Measurements from ENCODE around the gene AP3B1. TPM values are rescaled to one million over a fixed set of nuclear protein-coding genes. Genes with fewer than 3 reads are reported as not detected.

AP3B1 gene
- total RNA-seq, 6 experiments from 2014 or later = 11.4 to 17.9 (median 12.9) TPM

- WGBS (ENCODE audit: insufficient coverage, low coverage, low lambda C conversion rate, missing lambda C conversion rate) = 93% methylated on average over 1 of the region's 1 CpG
- H3K36me3 ChIP-seq = peaks cover 0 to 2% (median 0%) of the 10 kb centered on the region in 4 donors
- intact Hi-C loops (cut with DNase I) = no loop called here
- ATAC-seq (no peak), DNase-seq (no peak)
- TF ChIP-seq POLR2A (IDR thresholded peaks at IDR 0.05) = no peak
- TF ChIP-seq CTCF (IDR thresholded peaks at IDR 0.05) = no peak
- H3K27ac ChIP-seq = no peak overlapping the region
- peaks cover 0 to 4% (median 0%) of the 10 kb centered on the region in 4 donors for H3K4me1 ChIP-seq
- no peaks in the 10 kb centered on the region for H3K27me3 ChIP-seq
- H3K9me3 ChIP-seq = no peaks in the 10 kb centered on the region
- no peak overlapping the region for H3K4me3 ChIP-seq
Observed at GRCh38 chr5:78126536-78126935, 168.0 kb downstream of the AP3B1 start.

- Histone ChIP-seq H3K27ac (no peak overlapping the region), H3K9me3 (no peaks in the 10 kb centered on the region), H3K27me3 (no peaks in the 10 kb centered on the region), H3K4me3 (no peak overlapping the region), H3K36me3 (peaks cover 0 to 6% (median 0%) of the 10 kb centered on the region in 4 donors), H3K4me1 (no peaks in the 10 kb centered on the region)
- 100% methylated on average over 1 of the region's 1 CpG for WGBS (ENCODE audit: insufficient coverage, low coverage, low lambda C conversion rate, missing lambda C conversion rate)
- intact Hi-C loops (cut with DNase I) = no loop called here
- no peak for TF ChIP-seq POLR2A (IDR thresholded peaks at IDR 0.05)
- no peak for TF ChIP-seq CTCF (IDR thresholded peaks at IDR 0.05)
- no peak for DNase-seq
- ATAC-seq = peak in 1 of 4 donors; percentile 52
Observed at GRCh38 chr5:78116167-78116566, 178.3 kb downstream of the AP3B1 start.

GRCh38 chr5:78113689-78114264 lies 180.7 kb downstream of the AP3B1 start:
- 72% methylated on average over 5 of the region's 5 CpGs for WGBS (ENCODE audit: insufficient coverage, low coverage, low lambda C conversion rate, missing lambda C conversion rate)
- intact Hi-C loops (cut with DNase I) = no loop called here
- Histone ChIP-seq H3K9me3 (no peaks in the 10 kb centered on the region), H3K27me3 (no peaks in the 10 kb centered on the region), H3K36me3 (peaks cover 0 to 6% (median 0%) of the 10 kb centered on the region in 4 donors), H3K27ac (no peak overlapping the region), H3K4me3 (no peak overlapping the region), H3K4me1 (no peaks in the 10 kb centered on the region)
- TF ChIP-seq POLR2A (IDR thresholded peaks at IDR 0.05) (no peak), CTCF (IDR thresholded peaks at IDR 0.05) (no peak)
- DNase-seq (no peak), ATAC-seq (peak in 2 of 4 donors; percentile 25 to 45)

GRCh38 chr5:78112931-78113330 lies 181.6 kb downstream of the AP3B1 start:
- Histone ChIP-seq H3K9me3 (no peaks in the 10 kb centered on the region), H3K27me3 (no peaks in the 10 kb centered on the region), H3K4me3 (no peak overlapping the region), H3K27ac (no peak overlapping the region), H3K4me1 (no peaks in the 10 kb centered on the region), H3K36me3 (peaks cover 0 to 6% (median 0%) of the 10 kb centered on the region in 4 donors)
- no peak for ATAC-seq
- TF ChIP-seq POLR2A (IDR thresholded peaks at IDR 0.05) (no peak), CTCF (IDR thresholded peaks at IDR 0.05) (no peak)
- intact Hi-C loops (cut with DNase I) = no loop called here
- 94% methylated on average over 10 of the region's 10 CpGs for WGBS (ENCODE audit: insufficient coverage, low coverage, low lambda C conversion rate, missing lambda C conversion rate)
- no peak for DNase-seq
